Measurements from ENCODE around the gene ZMYM3.
A peak's percentile ranks its signal among the peaks of the same experiment; 100 is the strongest.
"Not testable (repeated sequence)": the region's sequence is repeated elsewhere in the genome, so short reads cannot be mapped to it uniquely, and the experiment has no call there.

ZMYM3 gene

DNA sequence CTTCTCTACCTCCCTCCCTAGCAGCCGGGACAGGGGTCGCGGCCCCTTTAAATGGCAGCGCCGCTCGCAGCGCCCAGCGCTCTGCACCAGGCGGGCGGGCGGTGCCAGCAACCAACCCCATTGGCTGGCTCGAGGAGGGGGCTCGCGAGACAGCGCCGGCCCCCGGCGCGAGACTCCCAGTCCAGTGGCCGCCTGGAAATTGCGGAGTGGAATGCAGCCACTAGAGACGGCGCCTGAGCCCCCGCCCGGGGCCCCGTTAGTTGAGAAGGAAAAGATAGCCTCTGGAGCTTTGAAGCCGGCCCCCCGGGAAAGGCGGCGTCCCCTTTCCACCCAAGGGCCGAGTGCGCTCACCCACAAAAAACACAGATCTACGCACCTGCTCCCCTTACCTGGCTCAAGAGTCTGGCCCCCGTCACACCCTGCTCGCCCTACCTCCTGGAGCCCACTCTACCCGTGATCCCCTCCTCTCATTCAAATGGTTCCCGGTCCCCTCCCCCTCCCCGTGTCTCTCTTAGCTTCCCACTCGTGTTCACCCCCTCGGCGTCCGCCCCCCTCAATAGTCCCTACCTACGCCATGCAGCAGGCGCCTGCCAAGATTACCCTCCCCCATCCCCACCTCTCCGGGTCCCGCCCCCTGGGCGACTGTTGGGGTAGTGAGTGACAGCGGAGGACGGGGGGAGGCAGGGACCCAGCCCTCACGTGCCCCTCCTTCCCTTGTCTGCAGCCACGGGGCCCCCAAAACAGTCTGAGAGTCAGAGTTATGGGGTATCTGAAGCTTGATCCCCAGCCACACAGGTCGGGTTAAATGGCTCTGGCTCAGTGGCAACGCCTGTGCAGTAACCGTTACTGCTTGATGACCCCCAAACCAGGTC is at the start of gene ZMYM3:
Gene ZMYM3 (minus strand): TSS at position 49 of the 872 bp plus-strand sequence. CDS start 885 bp downstream, outside the sequence.
- DNase-seq = peak; percentile 86

DNA sequence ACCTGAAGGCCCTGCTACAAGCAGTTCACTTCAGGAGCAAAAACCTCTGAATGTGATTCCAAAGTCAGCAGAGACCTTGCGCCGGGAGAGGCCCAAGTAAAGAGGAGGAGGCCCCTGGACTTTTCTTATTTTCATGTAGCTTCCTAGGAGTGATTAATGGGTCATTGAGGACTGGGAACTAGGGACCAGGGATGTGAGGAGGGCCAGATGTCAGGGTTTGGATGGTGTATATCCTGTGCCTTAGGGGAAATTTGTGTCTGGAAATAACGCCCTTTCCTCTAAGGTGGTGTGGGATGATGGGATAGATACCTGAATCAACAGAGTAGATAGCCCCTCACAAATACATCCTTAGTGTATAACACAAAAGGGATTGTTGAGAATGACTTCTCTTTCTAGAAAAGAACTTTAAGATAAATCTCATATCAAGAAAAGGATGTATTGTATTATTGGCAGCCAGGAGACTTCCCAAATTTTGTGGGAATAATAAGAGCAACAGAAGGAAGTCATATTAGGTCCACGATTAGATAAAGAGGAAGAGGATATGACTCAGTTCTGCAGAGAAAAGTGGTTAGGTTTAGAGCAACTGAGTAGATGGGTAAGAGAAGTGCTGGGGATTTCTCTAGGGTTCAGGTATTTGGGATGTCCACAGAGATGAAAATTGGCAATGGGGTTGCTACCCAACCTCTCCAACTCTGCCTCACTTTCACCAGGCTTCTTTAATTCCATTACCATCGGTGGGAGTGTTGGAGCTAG is 48.7 kb upstream of the ZMYM3 start:
- no peak for DNase-seq

DNA sequence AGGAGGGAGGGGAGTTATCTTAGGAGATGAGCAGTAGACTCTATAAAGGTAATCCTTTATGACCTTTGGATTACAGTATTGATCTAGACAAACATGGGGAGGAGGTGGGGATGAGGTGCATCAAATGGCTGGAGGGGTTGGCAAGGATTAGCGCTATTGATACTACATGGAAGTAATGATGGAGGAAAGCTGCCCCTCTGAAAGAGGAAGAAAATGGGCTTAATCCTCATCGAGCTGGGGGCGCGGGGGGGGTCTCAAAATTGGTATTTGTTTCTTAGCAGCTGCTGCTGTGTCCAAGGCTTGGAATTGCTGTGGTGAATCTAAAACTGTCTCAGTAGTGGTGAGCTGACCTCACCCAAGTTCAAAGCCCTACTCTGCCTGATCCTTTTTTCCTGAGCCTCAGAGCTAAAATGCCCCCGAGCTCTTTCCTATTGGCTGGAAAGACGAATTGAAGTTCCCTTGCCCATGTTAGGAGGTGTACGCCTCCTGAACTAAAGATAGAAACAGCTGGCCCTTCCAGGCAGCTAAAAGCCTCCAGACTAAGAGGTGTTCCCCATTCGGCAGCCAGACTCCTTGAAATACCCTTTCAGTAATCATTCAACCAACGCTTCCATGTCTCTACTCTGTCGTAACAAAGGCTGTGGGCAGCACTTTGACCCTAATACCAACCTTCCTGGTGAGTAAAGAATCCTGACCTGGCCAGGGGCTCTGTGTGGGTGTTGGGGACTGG is 47.4 kb upstream of the ZMYM3 start, which contains the start of gene ITGB1BP2:
Gene ITGB1BP2 (plus strand): TSS at position 556 of the 730 bp plus-strand sequence. CDS start 57 bp downstream, at position 613.
- no peak for DNase-seq

DNA sequence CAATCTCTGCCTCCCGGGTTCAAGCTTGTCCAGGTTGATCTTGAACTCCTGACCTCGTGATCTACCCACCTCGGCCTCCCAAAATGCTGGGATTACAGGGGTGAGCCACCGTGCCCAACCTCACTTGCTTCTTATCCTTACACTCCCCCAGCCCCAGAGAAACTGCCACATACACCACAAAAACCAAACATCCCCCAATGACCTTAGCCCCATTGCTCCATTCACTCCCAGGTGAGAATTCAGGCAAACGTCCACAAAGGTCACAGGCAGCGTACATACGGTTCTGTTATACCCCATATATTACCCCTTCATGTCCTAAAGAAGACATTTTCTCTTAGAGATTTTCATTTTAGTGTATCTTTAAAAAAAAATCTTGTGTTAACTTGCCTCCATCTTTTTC is 46.6 kb upstream of the ZMYM3 start:
- not testable (repeated sequence) for DNase-seq

DNA sequence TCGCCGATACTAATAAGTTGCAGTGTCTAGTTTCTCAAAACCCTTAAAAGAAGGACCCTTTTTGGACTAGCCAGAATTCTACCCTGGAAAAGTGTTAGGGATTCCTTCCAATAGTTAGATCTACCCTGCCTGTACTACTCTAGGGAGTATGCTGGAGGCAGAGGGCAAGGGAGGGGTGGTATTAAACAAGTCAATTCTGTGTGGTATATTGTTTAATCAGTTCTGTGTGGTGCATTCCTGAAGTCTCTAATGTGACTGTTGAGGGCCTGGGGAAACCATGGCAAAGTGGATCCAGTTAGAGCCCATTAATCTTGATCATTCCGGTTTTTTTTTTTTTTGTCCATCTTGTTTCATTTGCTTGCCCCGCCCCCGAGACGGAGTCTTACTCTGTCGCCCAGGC is 46.1 kb upstream of the ZMYM3 start:
- not testable (repeated sequence) for DNase-seq

DNA sequence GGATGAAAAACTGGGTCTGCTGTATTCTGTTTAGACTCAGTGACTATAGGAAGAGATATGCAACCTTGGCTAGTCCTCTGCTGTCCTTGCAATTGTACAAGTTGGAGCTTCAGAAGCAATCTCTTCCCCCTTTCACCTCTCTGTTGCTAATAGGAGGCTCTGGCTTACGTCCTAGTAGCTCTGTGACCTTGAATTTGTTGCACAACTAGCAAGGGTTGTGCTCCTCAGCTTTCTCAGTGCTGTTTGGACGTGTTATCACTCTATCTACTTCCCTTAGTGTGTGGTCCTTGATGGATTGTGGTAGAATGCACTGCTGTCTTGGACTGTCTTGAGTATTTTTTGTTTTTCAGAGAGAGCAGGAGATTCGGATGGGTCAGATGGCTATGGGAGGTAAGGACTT is 44.2 kb upstream of the ZMYM3 start:
- no peak for DNase-seq

DNA sequence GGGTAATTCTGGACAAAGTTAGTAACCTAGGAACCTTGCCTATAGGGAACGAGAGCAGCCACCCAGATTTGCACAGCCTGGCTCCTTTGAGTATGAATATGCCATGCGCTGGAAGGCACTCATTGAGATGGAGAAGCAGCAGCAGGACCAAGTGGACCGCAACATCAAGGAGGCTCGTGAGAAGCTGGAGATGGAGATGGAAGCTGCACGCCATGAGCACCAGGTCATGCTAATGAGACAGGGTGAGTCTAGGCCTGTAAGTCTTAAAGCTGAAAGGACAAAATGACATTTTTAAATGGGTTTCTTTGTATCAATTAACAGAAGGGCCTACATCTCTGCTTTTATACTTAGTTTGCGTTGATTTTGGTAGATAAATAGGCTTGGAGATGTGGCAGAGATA is 42.9 kb upstream of the ZMYM3 start:
- DNase-seq = no peak

DNA sequence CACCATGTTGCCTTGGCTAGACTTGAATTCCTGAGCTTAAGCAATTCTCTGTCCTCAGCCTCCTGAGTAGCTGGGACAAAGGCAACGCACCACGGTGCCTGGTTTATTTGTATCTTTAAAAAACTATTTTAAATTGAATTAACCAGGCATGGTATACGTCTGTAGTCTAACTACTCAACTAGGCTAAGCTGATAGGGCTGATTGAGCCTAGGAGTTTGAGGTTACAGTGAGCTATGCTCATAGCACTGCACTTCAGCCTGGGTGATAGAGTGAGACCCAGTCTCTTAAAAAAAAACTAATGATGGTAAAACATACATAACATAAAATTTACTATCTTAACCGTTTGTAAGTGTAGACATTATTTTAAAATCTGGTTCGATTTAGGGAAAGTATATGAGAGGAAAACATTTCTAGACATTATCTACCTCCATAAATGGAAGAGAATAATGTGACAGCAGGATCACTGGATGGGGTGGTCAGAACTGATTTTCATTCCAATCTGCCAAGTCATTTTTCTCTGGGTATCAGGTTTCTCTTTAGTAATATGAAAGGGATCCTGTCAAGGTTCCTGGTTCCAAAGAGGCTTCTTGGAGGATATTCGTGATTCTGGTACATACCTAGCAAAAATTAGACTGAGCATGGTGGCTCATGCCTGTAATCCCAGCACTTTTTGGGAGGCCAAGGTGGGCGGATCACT is 38.9 kb upstream of the ZMYM3 start:
- DNase-seq = no peak

DNA sequence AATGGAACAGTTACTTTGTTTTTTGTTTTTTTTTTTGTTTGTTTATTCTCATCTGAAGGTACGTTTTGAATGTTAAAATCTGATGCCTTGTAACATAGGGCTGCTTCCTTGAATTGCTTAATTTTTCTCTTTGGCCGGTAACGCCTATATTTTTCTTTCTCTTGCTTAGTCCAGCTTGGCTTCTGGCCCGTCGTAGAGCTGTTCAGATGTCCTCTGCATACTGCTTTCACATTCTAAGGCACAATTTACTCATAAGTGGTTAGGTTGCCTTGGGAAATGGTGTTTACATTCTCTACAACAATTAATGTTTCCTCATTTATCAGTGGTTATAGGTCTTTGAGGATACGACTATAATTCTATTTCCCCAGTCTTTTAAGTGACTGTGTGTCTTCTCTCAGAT is 37.4 kb upstream of the ZMYM3 start:
- no peak for DNase-seq

DNA sequence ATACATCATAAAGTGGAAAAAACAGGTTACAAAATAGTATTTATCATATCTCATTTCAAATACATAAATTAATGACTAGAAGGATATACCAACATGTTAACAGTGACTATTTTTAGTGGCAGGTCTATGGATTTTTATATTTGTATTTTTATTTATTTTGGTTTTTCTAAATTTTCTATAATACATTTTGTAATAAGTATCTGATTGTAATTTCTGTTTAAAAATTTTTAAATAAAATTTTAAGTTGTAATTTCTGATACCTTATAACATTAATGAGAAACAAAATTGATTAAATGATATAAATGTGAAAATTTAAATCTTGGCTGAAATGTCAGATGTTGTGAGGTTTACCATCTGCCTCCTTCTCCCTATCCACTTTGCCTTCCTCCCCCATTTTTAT is 32.0 kb upstream of the ZMYM3 start:
- DNase-seq = no peak

DNA sequence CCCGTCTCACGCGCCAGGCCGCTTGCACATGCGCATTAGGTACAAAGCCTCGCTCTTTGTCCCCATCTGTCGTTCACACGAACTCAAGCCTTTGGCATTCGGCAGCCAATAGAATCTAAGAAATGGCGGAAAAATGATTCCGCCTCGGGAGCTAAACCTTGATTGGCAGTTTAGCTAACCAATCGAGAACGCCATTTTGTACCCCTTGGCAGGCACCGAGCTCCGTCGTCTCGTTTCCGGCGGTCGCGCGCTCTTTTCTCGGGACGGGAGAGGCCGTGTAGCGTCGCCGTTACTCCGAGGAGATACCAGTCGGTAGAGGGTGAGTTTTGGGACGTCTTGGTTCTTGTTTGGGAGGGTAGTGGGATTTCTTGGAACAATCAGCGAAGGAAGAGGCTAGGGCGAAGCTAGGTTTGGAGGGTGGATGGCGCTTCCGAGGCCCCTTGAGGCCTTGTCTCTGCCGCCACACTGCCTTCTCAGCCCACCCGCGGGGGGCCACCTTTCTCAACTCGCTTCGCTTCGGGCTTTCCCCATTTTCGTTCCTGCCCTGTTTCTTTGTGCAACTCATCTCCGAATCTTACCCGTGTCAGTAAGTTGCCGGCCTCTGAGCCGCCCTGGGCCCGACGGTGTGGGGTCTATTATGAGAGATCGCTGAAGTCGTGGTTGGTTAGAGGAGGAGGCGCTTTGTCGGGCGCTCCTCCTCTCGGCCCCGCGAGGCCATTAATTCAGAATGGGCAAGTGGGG is 29.6 kb upstream of the ZMYM3 start, which contains the start of gene NONO:
Gene NONO (plus strand): TSS at position 233 of the 741 bp plus-strand sequence. CDS start 7,003 bp downstream, outside the sequence.
- DNase-seq = peak; percentile 95

DNA sequence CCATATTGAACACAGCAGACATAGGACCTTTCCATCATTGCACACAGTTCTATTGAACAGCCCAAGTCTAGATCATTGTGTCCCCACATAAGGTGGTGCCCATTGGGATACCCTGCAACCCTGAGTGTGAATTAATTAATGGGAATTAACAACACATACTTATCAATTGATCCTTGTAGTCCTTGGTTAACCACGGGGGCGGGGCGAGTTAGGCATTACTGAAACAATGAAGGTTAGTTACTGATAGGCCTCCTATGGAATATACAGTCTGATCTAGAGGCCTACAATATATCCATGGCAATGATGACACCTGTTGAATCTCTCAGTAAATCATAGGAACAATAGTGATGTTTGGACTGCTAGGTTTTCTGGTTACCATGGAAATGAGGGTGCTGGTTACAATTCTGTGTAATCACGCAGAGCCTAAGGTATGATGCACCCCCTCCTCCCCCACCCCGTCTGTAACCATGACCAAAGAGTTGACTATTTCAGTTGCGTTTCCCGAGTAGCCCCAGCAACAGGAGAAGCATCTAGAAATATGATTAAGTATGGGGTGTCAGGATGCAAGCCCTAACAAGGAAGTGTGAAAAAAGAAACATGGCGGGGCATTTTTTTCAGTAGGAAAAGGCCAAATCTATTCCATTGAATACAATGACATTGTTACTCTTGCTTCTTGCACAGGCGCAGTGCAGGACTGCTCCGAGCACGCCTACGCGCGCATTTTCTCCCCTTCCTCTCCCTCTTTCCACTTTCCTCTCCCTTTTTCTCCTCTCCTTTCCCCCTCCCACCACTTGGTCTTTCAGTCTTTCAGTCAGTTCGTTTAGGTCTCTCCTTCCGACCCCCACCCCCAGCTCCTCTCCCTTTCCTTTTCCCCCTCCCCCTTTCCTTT is 28.8 kb upstream of the ZMYM3 start:
- peak; percentile 68 for DNase-seq

DNA sequence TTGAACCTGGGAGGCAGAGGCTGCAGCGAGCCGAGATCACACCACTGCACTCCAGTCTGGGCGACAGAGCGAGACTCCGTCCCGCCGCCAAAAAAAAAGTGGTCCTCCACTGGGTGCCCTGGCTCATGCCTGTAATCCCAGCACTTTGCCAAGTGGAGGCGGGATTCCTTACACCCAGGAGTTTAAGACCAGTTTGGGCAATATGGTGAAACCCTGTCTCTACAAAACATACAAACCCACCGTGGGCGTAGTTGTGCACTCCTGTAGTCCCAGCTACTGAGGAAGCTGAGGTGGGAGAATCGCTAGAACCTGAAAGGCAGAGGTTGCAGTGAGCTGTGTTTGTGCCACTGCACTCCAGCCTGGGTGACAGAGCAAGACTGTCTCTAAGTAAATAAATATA is 27.4 kb upstream of the ZMYM3 start:
- DNase-seq = not testable (repeated sequence)

DNA sequence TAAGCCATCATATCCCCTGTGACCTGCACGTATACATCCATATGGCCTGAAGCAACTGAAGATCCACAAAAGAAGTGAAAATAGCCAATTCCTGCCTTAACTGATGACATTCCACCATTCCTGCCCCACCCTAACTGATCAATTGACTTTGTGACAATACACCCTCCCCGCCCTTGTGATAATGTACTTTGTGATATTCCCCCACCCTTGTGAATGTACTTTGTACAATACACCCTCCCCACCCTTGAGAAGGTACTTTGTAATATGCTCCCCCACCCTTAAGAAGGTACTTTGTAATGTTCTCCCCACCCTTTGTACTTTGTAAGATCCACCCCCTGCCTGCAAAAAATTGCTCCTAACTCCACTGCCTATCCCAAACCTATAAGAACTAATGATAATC is 18.4 kb upstream of the ZMYM3 start:
- DNase-seq = not testable (repeated sequence)

DNA sequence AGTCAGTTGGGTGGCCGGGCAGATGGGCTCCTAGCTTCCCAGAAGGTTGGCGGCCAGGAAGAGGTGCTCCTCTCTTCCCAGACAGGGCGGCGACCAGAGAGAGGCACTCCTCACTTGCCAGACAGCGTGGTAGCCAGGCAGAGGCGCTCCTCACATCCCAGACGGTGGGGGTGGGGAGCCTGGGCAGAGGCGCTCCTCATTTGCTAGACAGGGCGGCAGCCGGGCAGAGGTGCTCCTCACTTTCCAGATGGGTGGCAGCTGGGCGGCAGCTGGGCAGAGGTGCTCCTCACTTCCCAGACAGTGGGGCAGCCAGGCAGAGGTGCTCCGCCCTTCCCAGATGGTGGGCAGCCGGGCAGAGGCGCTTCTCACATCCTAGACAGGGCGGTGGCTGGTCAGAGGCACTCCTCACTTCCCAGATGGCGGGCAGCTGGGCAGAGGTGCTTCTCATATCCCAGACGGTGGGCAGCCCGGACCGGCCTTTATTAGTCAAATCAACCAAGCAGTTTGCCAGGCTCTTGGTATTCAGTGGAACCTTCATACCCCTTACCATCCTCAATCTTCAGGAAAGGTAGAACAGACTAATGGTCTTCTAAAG is 16.0 kb upstream of the ZMYM3 start:
- DNase-seq = no peak

DNA sequence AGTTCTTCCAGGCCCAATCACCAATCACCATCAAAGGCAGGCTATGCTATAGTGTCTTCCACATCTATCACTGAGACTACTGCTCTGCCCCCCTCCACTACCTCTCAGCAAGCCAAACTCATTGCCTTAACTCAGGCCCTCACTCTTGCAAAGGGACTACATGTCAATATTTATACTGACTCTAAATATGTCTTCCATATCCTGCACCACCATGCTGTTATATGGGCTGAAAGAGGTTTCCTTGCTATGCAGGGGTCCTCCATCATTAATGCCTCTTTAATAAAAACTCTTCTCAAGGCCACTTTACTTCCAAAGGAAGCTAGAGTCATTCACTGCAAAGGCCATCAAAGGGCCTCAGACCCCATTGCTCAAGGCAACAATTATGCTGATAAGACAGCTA is 14.7 kb upstream of the ZMYM3 start:
- DNase-seq = not testable (repeated sequence)

DNA sequence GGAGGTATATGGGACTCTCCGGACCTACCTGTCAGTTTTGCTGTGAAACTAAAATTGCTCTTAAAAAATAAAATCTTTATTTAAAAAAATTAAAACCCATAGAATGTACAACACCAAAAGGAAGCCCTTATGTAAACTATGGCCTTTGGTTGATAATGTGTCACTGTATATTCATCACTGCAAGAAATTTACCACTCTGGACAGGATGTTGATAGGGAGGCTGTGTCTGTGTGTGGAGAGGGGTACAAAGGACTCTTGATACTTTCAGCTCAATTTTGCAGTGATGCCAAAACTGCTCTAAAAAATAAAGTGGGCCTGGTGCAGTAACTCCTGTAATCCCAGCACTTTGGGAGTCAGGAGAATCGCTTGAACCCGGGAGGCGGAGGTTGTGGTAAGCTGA is 2.9 kb upstream of the ZMYM3 start:
- no peak for DNase-seq

DNA sequence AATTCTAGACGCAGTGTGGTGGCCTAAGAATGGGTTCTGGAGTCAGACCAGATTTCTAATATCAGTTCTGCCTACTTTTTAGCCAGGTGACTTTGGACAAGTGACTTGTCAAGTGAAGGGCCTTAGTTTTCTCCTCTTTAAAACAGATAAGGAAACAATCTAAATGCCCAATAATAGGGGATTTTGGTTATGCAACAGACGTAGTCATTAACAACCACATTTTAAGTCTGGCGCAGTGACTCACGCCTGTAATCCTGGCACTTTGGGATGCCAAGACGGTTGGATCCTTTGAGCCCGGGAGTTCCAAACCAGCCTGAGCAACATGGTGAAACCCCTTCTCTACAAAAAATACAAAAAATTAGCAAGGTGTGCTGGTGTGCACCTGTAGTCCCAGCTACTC is 2.1 kb upstream of the ZMYM3 start:
- no peak for DNase-seq

DNA sequence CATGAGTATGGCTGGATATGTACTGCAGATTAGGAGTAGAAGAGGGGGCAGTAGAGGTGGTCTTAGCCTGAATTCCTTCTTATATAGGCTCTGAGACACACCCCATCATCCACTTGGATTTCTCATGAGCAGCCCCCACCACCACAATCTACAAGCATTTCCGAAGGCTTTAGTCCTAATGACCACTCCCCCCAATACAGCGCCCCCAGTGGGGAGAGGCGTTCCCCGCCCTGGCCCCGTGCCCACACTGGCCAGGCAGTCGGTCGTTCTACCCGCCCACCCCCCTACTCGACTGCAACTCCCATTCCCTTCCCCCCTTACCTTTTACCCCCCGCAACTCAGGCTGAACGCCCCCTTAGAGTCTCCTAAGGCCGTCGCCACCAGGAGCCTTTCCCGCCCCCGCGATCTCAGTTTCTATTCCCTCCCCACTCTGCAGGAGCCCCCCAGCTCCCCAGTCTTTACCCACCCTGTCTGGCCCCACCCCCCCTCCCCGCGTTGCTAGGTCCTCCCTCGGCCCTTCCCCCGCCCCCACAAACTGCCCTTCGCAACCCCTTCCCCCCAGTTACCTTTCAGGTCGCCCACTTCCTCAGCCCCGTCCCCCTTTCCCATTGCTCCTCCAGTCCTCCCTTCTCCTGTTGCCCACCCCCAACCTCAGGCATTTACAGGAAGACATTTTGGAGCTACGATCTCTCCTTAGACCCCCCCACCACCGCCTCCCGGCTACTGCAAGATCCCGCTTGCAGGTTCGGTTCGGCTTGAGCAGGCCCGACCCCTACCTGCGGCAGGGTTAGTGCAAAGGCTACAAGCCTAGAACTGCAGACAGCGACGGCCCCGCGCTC is 468 bp downstream of the ZMYM3 start:
- peak; percentile 44 for DNase-seq
